Stimulated activated naive B cell treated with anti-CD40 and anti-IgM and Interleukin-4, amounts not matched to agents 10 μg/mL and 1 μg/mL and 100 μg/mL, for 72 hours (primary cell): ENCODE data around the gene TMEM181.
"Not testable (repeated sequence)": the region's sequence is repeated elsewhere in the genome, so short reads cannot be mapped to it uniquely, and the experiment has no call there.

Source experiments
- ATAC-seq, 2 donors: fragments of 150-1000 bp; cut with Tn5 transposase; replicated peaks; 2 replicates each; pipeline ENCODE4 v1.10.0; 2021; ENCODE audit warnings: moderate library complexity in 1 of 2
- DNase-seq: peaks from one replicate; pipeline ENCODE4 v3.0.0; 2021
- H3K27ac Mint-ChIP-seq: one replicate; pipeline ENCODE4 v1.8.0; 2022; ENCODE audit warnings: mild to moderate bottlenecking, mixed read lengths
- H3K27me3 Mint-ChIP-seq, 2 donors: one replicate each; pipeline ENCODE4 v1.8.0; 2022; ENCODE audit warnings: mixed read lengths in 2 of 2
- H3K36me3 Mint-ChIP-seq, 2 donors: one replicate each; pipeline ENCODE4 v1.8.0; 2022; ENCODE audit warnings: mixed read lengths in 2 of 2, mild to moderate bottlenecking in 1 of 2
- H3K4me1 Mint-ChIP-seq, 2 donors: one replicate each; pipeline ENCODE4 v1.8.0; 2022; ENCODE audit warnings: mixed read lengths in 2 of 2, mild to moderate bottlenecking in 1 of 2
- H3K4me3 Mint-ChIP-seq, 2 donors: one replicate each; pipeline ENCODE4 v1.8.0; 2022; ENCODE audit warnings: mild to moderate bottlenecking in 2 of 2, mixed read lengths in 2 of 2, moderate library complexity in 1 of 2
- H3K9me3 Mint-ChIP-seq, 2 donors: one replicate each; pipeline ENCODE4 v1.8.0; 2022; ENCODE audit warnings: mixed read lengths in 2 of 2, mild to moderate bottlenecking in 1 of 2

Gene TMEM181

GRCh38 chr6:158674342-158675131, 114.6 kb downstream of the TMEM181 start:
- ATAC-seq (no peak), DNase-seq (no peak)
- Mint-ChIP-seq H3K9me3 (no peaks in the 10 kb centered on the region), H3K27ac (no peak overlapping the region), H3K4me3 (no peak overlapping the region), H3K36me3 (peaks cover 3 to 12% of the 10 kb centered on the region in 2 donors), H3K4me1 (peaks cover 0 to 10% of the 10 kb centered on the region in 2 donors), H3K27me3 (peaks cover 0 to 9% of the 10 kb centered on the region in 2 donors)

GRCh38 chr6:158677094-158677493, 117.2 kb downstream of the TMEM181 start:
- peaks cover 3 to 15% of the 10 kb centered on the region in 2 donors for H3K36me3 Mint-ChIP-seq
- not testable (repeated sequence) for H3K4me3 Mint-ChIP-seq, H3K9me3 Mint-ChIP-seq, DNase-seq, H3K27me3 Mint-ChIP-seq, H3K27ac Mint-ChIP-seq, H3K4me1 Mint-ChIP-seq, ATAC-seq

- Mint-ChIP-seq H3K4me3 (no peak overlapping the region), H3K27me3 (peaks cover 0 to 9% of the 10 kb centered on the region in 2 donors), H3K9me3 (no peaks in the 10 kb centered on the region), H3K36me3 (peaks cover 3 to 19% of the 10 kb centered on the region in 2 donors), H3K4me1 (peaks cover 0 to 10% of the 10 kb centered on the region in 2 donors), H3K27ac (no peak overlapping the region)
- ATAC-seq (no peak), DNase-seq (no peak)
Observed at GRCh38 chr6:158677906-158678578, 118.2 kb downstream of the TMEM181 start.

GRCh38 chr6:158680015-158680414, 120.1 kb downstream of the TMEM181 start:
- no peak for ATAC-seq
- Mint-ChIP-seq H3K4me3 (no peak overlapping the region), H3K4me1 (peaks cover 0 to 10% of the 10 kb centered on the region in 2 donors), H3K9me3 (no peaks in the 10 kb centered on the region), H3K36me3 (peaks cover 4 to 23% of the 10 kb centered on the region in 2 donors), H3K27me3 (peaks cover 0 to 6% of the 10 kb centered on the region in 2 donors), H3K27ac (no peak overlapping the region)
- DNase-seq, result no peak

- Mint-ChIP-seq H3K4me1 (peaks cover 0 to 10% of the 10 kb centered on the region in 2 donors), H3K9me3 (no peaks in the 10 kb centered on the region), H3K4me3 (no peak overlapping the region), H3K27ac (no peak overlapping the region), H3K36me3 (peaks cover 4 to 19% of the 10 kb centered on the region in 2 donors), H3K27me3 (peaks cover 0 to 6% of the 10 kb centered on the region in 2 donors)
- DNase-seq, result no peak
- no peak for ATAC-seq
Observed at GRCh38 chr6:158680481-158680880, 120.6 kb downstream of the TMEM181 start.

GRCh38 chr6:158684311-158684710, 124.4 kb downstream of the TMEM181 start:
- no peak overlapping the region for H3K27ac Mint-ChIP-seq
- ATAC-seq, result no peak

GRCh38 chr6:158684745-158685324, 124.9 kb downstream of the TMEM181 start:
- Mint-ChIP-seq H3K27ac (no peak overlapping the region), H3K4me3 (no peak overlapping the region), H3K36me3 (peaks cover 15 to 40% of the 10 kb centered on the region in 2 donors), H3K9me3 (peaks cover 0 to 2% of the 10 kb centered on the region in 2 donors), H3K4me1 (peaks cover 14 to 23% of the 10 kb centered on the region in 2 donors), H3K27me3 (peaks cover 0 to 6% of the 10 kb centered on the region in 2 donors)
- DNase-seq (no peak), ATAC-seq (no peak)

More at GRCh38 chr6:158684311-158684710, 124.4 kb downstream of the TMEM181 start:
- Mint-ChIP-seq H3K9me3 (peaks cover 0 to 2% of the 10 kb centered on the region in 2 donors), H3K4me3 (no peak overlapping the region), H3K36me3 (peaks cover 13 to 40% of the 10 kb centered on the region in 2 donors), H3K4me1 (peaks cover 14 to 23% of the 10 kb centered on the region in 2 donors), H3K27me3 (peaks cover 0 to 6% of the 10 kb centered on the region in 2 donors)
- no peak for DNase-seq
